ENCODE measurements around the gene FAM234B. TPM values are rescaled to one million over a fixed set of nuclear protein-coding genes. Genes with fewer than 3 reads are reported as not detected.

FAM234B gene
- total and polyA plus RNA-seq, 2 donors (not counting 1 experiment from before 2014, with no cell fraction given): 2.6 to 8.2 TPM

DNA sequence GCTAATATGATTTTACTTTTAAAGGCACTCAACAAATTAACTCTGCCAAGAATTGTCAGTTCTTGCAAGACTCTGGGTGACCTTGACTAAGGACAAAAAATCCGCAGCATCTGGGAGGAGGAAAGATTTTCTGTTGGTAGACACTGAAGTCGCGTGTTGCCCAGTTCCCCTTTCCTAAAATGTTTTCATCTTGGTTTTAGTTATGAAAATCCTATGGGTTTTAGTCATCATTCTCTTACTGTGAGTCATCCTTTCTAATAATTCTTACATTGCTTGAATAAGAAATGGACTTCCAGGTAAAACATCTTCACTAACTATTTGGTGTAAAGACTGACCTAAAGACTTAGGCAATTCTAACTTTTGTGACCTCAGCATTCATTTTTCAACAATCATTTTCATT, 50.2 kb downstream of the FAM234B start:
- Histone ChIP-seq H3K36me3 (replicated peaks in 1 of 2; ENCODE audit: control extremely low read depth in 1 of 2, control insufficient read depth in 1 of 2, extremely low read depth in 1 of 2, insufficient read depth in 2 of 2, low read length in 1 of 2) (no peaks in the 10 kb centered on the region), H3K4me3 (ENCODE audit: control extremely low read depth in 1 of 5, extremely low read depth in 1 of 5, insufficient read depth in 1 of 5, low read depth in 2 of 5, low read length in 4 of 5) (no peak overlapping the region), H3K4me2 (replicated peaks; ENCODE audit: low read depth, low read length, poor library complexity, severe bottlenecking) (no peak overlapping the region), H3K9ac (ENCODE audit: low read length) (no peak overlapping the region), H3K79me2 (ENCODE audit: control insufficient read depth, insufficient read depth, low read length) (no peaks in the 10 kb centered on the region), H3K4me1 (ENCODE audit: control insufficient read depth in 2 of 2, insufficient read depth in 2 of 2, low read length in 2 of 2) (peaks cover 30 to 38% of the 10 kb centered on the region in 2 donors), H4K20me1 (ENCODE audit: control insufficient read depth, insufficient read depth, low read length, poor library complexity, severe bottlenecking) (no peaks in the 10 kb centered on the region), H3K9me3 (ENCODE audit: control extremely low read depth in 1 of 3, control insufficient read depth in 2 of 3, insufficient read depth in 1 of 3, low read length in 2 of 3) (no peaks in the 10 kb centered on the region), H2AFZ (ENCODE audit: insufficient read depth, low read depth, low read length, poor library complexity, severe bottlenecking) (no peak overlapping the region), H3K27me3 (replicated peaks in 1 of 4; ENCODE audit: control extremely low read depth in 1 of 4, control insufficient read depth in 3 of 4, insufficient read depth in 4 of 4, low read length in 3 of 4) (no peaks in the 10 kb centered on the region), H3K27ac (ENCODE audit: low read length in 2 of 2) (no peak overlapping the region)
- POLR2A ChIA-PET: no interaction called here
- no CpG with 5 or more reads among the region's 3 CpGs for WGBS (ENCODE audit: insufficient coverage)
- intact Hi-C loops (cut with micrococcal nuclease): no loop called here
- H3K27me3 Mint-ChIP-seq: no peaks in the 10 kb centered on the region
- H3K4me1 Mint-ChIP-seq: peaks cover 33% of the 10 kb centered on the region
- ATAC-seq (ENCODE audit: low read depth) (no peak), DNase-seq (no peak)
- no peak overlapping the region for H3K27ac Mint-ChIP-seq
- TF ChIP-seq, protein P1, sequence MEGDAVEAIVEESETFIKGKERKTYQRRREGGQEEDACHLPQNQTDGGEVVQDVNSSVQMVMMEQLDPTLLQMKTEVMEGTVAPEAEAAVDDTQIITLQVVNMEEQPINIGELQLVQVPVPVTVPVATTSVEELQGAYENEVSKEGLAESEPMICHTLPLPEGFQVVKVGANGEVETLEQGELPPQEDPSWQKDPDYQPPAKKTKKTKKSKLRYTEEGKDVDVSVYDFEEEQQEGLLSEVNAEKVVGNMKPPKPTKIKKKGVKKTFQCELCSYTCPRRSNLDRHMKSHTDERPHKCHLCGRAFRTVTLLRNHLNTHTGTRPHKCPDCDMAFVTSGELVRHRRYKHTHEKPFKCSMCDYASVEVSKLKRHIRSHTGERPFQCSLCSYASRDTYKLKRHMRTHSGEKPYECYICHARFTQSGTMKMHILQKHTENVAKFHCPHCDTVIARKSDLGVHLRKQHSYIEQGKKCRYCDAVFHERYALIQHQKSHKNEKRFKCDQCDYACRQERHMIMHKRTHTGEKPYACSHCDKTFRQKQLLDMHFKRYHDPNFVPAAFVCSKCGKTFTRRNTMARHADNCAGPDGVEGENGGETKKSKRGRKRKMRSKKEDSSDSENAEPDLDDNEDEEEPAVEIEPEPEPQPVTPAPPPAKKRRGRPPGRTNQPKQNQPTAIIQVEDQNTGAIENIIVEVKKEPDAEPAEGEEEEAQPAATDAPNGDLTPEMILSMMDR (IDR thresholded peaks at IDR 0.05): no peak
- no peak for TF ChIP-seq EZH2 (IDR thresholded peaks at IDR 0.05; ENCODE audit: borderline replicate concordance, insufficient read depth, low read depth, low read length, poor library complexity, severe bottlenecking)
- no peak overlapping the region for H3K4me3 Mint-ChIP-seq
- no peaks in the 10 kb centered on the region for H3K9me3 Mint-ChIP-seq (ENCODE audit: insufficient read depth)
- CTCF ChIA-PET: interaction anchor here (1.2 to 2.0 kb wide), 2 partner anchors 115 to 141 kb away, joined by 3 to 6 read pairs; no protein-coding TSS in a partner anchor

- H3K27ac ChIP-seq (ENCODE audit: low read length in 2 of 2): no peak overlapping the region
- peaks cover 33 to 38% of the 10 kb centered on the region in 2 donors for H3K4me1 ChIP-seq (ENCODE audit: control insufficient read depth in 2 of 2, insufficient read depth in 2 of 2, low read length in 2 of 2)
- peaks cover 34% of the 10 kb centered on the region for H3K4me1 Mint-ChIP-seq
- H3K27me3 Mint-ChIP-seq: no peaks in the 10 kb centered on the region
- H3K27me3 ChIP-seq (replicated peaks in 1 of 4; ENCODE audit: control extremely low read depth in 1 of 4, control insufficient read depth in 3 of 4, insufficient read depth in 4 of 4, low read length in 3 of 4): no peaks in the 10 kb centered on the region
- no peaks in the 10 kb centered on the region for H3K36me3 ChIP-seq (replicated peaks in 1 of 2; ENCODE audit: control extremely low read depth in 1 of 2, control insufficient read depth in 1 of 2, extremely low read depth in 1 of 2, insufficient read depth in 2 of 2, low read length in 1 of 2)
- no peaks in the 10 kb centered on the region for H3K9me3 ChIP-seq (ENCODE audit: control extremely low read depth in 1 of 3, control insufficient read depth in 2 of 3, insufficient read depth in 1 of 3, low read length in 2 of 3)
- H3K9ac ChIP-seq (ENCODE audit: low read length): no peak overlapping the region
- DNase-seq: no peak
- no peaks in the 10 kb centered on the region for H4K20me1 ChIP-seq (ENCODE audit: control insufficient read depth, insufficient read depth, low read length, poor library complexity, severe bottlenecking)
- no peak overlapping the region for H3K4me3 Mint-ChIP-seq
- H3K79me2 ChIP-seq (ENCODE audit: control insufficient read depth, insufficient read depth, low read length): no peaks in the 10 kb centered on the region
- ChIA-PET CTCF (interaction anchor here (2.0 to 2.6 kb wide), 2 partner anchors 113 to 117 kb away, joined by 6 to 19 read pairs; no protein-coding TSS in a partner anchor), POLR2A (interaction anchor here (0.7 kb wide), 1 partner anchor 1074 kb away, joined by 7 read pairs; no protein-coding TSS in a partner anchor)
- no peak overlapping the region for H2AFZ ChIP-seq (ENCODE audit: insufficient read depth, low read depth, low read length, poor library complexity, severe bottlenecking)
- H3K9me3 Mint-ChIP-seq (ENCODE audit: insufficient read depth): no peaks in the 10 kb centered on the region
- intact Hi-C loops (cut with micrococcal nuclease): no loop called here
- 96% methylated on average over 6 of the region's 8 CpGs for WGBS (ENCODE audit: insufficient coverage)
- no peak overlapping the region for H3K27ac Mint-ChIP-seq
- H3K4me2 ChIP-seq (replicated peaks; ENCODE audit: low read depth, low read length, poor library complexity, severe bottlenecking): no peak overlapping the region
- no peak for ATAC-seq (ENCODE audit: low read depth)
- no peak overlapping the region for H3K4me3 ChIP-seq (ENCODE audit: control extremely low read depth in 1 of 5, extremely low read depth in 1 of 5, insufficient read depth in 1 of 5, low read depth in 2 of 5, low read length in 4 of 5)
- TF ChIP-seq, protein P1 (IDR thresholded peaks at IDR 0.05): no peak
Measured at GRCh38 chr12:13095266-13095995, 51.2 kb downstream of the FAM234B start.
